UCSD-AML1 (cell line): ENCODE measurements around the gene OOSP4B.
"Not testable (repeated sequence)": the region's sequence is repeated elsewhere in the genome, so short reads cannot be mapped to it uniquely, and the experiment has no call there.

Experiments used
- DNase-seq: peaks from one replicate; lab custom pipeline; 2025; ENCODE audit not compliant: unreplicated experiment; lab: John Stamatoyannopoulos, UW

OOSP4B gene

GRCh38 chr11:60059521-60060240 is 42.7 kb downstream of the OOSP4B start:
- no peak for DNase-seq

DNA sequence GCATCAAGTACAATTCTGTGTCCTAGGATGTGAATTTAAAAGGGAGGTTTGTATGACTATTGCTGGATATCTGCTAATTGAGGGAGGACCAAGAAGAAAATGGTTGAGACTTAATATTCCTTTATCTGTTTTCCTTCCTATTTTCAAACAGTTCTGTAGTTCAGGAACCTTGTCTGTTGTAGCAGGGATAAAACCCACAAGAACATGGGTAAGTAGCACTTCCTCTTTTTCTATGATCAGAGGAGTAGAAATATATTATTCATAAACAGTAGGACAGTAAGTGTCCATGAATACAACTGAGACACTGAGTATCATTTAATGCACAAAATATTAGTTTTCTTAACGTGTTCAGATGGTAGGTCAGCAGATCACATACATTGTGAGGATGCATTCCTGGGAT is 47.1 kb downstream of the OOSP4B start:
- DNase-seq = no peak

DNA sequence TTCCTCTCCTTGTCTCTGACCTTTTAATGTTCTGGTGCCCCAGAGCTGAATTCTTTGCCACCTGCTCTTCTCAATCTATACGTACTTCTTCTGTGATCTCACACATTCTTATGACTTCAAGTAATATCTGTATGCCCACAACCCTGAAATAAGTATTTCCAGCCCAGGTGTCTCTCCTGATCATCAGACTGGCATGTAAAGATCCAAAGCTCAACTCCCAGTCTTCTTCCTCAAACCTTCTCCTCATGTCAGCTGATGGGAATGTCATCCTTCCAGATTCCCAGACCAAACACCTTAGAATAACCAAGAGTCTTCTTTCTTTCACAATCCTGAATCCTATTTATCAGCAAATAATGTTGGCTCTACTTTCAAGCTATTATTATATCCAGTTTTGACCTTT is 48.8 kb downstream of the OOSP4B start:
- no peak for DNase-seq

- DNase-seq = no peak
Observed at GRCh38 chr11:60069450-60069849, 52.5 kb downstream of the OOSP4B start.

GRCh38 chr11:60071644-60072043 is 54.7 kb downstream of the OOSP4B start:
- not testable (repeated sequence) for DNase-seq

DNA sequence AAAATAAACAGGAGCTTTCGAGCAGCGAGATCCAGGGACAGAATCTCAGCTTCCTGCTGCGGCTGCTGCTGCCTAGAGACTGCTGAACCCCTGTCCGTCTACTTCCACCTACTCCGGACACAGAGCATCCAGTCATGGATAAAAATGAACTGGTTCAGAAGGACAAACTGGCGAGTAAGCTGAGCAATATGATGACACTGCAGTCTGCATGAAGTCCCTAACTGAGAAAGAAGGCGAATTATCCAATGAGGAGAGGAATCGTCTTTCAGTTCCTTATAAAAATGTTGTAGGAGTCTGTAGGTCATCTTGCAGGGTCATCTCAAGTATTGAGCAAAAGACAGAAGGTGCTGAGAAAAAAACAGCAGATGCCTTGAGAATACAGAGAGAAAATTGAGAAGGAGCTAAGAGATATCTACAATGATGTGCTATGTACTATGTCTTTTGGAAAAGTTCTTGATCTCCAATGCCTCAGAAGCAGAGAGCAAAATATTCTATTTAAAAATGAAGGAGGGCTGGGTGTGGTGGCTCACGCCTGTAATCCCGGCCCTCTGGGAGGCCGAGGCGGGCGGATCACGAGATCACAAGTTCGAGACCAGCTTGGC is 60.3 kb downstream of the OOSP4B start:
- no peak for DNase-seq

DNA sequence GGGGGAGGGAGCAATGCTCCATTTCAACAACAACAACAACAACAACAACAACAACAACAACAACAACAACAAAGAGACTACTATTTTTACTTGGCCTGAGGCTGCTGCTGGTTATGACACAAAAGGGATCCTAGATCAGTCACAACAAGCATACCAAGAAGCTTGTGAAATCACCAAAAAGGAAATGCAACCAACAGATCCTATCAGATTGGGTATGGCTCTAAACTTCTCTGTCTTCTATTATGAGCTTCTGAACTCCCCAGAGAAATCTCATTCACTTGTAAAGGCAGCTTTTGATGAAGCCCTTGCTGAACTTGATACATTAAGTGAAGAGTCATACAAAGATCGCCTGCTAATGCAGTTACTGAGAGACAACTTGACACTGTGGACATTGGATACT is 61.0 kb downstream of the OOSP4B start:
- no peak for DNase-seq

DNA sequence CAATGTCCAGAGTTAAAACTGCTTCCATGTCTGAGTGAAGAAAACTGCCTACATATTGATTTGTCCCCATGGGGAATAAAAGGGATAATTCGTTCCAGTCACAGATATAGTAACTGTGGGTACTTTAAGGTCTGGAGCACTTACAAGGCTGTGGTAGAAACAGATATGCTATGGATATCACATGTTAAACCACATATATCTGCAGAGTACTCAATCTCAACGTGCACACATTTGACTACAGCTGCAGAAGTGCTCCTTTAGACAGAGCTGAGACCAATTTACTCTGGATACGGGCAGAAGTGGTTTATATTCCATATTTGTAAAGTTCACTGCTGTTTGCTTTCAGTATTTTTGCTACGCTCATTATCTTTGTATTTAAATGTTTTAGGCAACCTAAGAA is 61.8 kb downstream of the OOSP4B start:
- no peak for DNase-seq

GRCh38 chr11:60080535-60080934 is 63.6 kb downstream of the OOSP4B start:
- no peak for DNase-seq
